ENCODE data around the gene GSTT2. TPM values are rescaled to one million over a fixed set of nuclear protein-coding genes. Genes with fewer than 3 reads are reported as not detected.

The GSTT2 gene
- total and polyA plus RNA-seq, 9 of the 15 experiments (the other 6 are each of a cell fraction or from before 2014, with no cell fraction given): not detected

- ATAC-seq (no peak), FAIRE-seq (no peak), DNase-seq (ENCODE audit: extremely low read depth in 1 of 4, low spot score in 3 of 4) (no peak)
- TF ChIP-seq ZSCAN32 (CRISPR knock-in tag; IDR thresholded peaks at IDR 0.05) (no peak), ZBTB17 (CRISPR knock-in tag; IDR thresholded peaks at IDR 0.05) (0 out of 2 replicates have a peak, but pooled peaks have one; percentile 7)
- BruUV-seq (replicated peaks): no TSS peak
- peaks cover 18 to 21% of the 10 kb centered on the region in 2 experiments; a peak in 4 of 5 replicates for H3K4me1 ChIP-seq (replicated peaks in 1 of 2; ENCODE audit: control insufficient read depth in 2 of 2, insufficient read depth in 2 of 2, low read length in 2 of 2)
- 50% methylated on average over 6 of the region's 6 CpGs for WGBS (ENCODE audit: insufficient coverage, low coverage, missing lambda C conversion rate)
- H3K4me2 ChIP-seq (ENCODE audit: insufficient read depth, low read length): no peak overlapping the region
- H4K20me1 ChIP-seq (replicated peaks; ENCODE audit: control insufficient read depth, insufficient read depth, low read length): no peaks in the 10 kb centered on the region
- peaks cover 3% of the 10 kb centered on the region; the same call in 1 of the 2 replicates for H3K9me3 ChIP-seq (replicated peaks; ENCODE audit: control insufficient read depth, insufficient read depth, low read depth, low read length)
- no peak overlapping the region for H3K4me3 ChIP-seq
- peaks cover 7% of the 10 kb centered on the region for H3K79me2 ChIP-seq (ENCODE audit: control insufficient read depth, insufficient read depth, low read length)
- no peak overlapping the region for H3K9ac ChIP-seq (ENCODE audit: insufficient read depth in 1 of 2, low read depth in 2 of 2, low read length in 2 of 2)
- in situ Hi-C loops (cut with MboI): loop anchor here (5.0 kb wide), 1 partner anchor 70 kb away; no protein-coding TSS in a partner anchor
- H3K27ac ChIP-seq (ENCODE audit: extremely low read depth, low read depth, low read length): no peak overlapping the region
- H2AFZ ChIP-seq (ENCODE audit: low read depth, low read length): no peak overlapping the region
- intact Hi-C loops (cut with micrococcal nuclease): no loop called here
- H3K9me1 ChIP-seq (ENCODE audit: control insufficient read depth, insufficient read depth, low read length): no peaks in the 10 kb centered on the region
- POLR2A ChIA-PET: interaction anchor here (1.1 kb wide), 1 partner anchor 10 kb away, joined by 3 read pairs; no protein-coding TSS in a partner anchor
- H3K27me3 ChIP-seq (ENCODE audit: control insufficient read depth in 2 of 2, insufficient read depth in 2 of 2, low read length in 2 of 2): no peaks in the 10 kb centered on the region
- H3K36me3 ChIP-seq (ENCODE audit: control insufficient read depth, insufficient read depth, low read length): no peaks in the 10 kb centered on the region
- CTCF ChIA-PET (ENCODE audit: low intra/inter-chr PET ratio): no interaction called here
Measured at GRCh38 chr22:24006914-24007214, 26.9 kb downstream of the GSTT2 start.

GRCh38 chr22:24007253-24008021, 27.5 kb downstream of the GSTT2 start:
- in situ Hi-C loops (cut with MboI): loop anchor here (5.0 kb wide), 1 partner anchor 70 kb away; no protein-coding TSS in a partner anchor
- Histone ChIP-seq H2AFZ (ENCODE audit: low read depth, low read length) (no peak overlapping the region), H3K4me2 (ENCODE audit: insufficient read depth, low read length) (no peak overlapping the region), H3K4me1 (replicated peaks in 1 of 2; ENCODE audit: control insufficient read depth in 2 of 2, insufficient read depth in 2 of 2, low read length in 2 of 2) (peaks cover 18 to 21% of the 10 kb centered on the region in 2 experiments; a peak in 4 of 5 replicates), H3K36me3 (ENCODE audit: control insufficient read depth, insufficient read depth, low read length) (no peaks in the 10 kb centered on the region), H3K27me3 (ENCODE audit: control insufficient read depth in 2 of 2, insufficient read depth in 2 of 2, low read length in 2 of 2) (no peaks in the 10 kb centered on the region), H3K9ac (ENCODE audit: insufficient read depth in 1 of 2, low read depth in 2 of 2, low read length in 2 of 2) (no peak overlapping the region), H3K79me2 (ENCODE audit: control insufficient read depth, insufficient read depth, low read length) (peaks cover 13% of the 10 kb centered on the region), H3K4me3 (no peak overlapping the region), H4K20me1 (replicated peaks; ENCODE audit: control insufficient read depth, insufficient read depth, low read length) (no peaks in the 10 kb centered on the region), H3K9me3 (replicated peaks; ENCODE audit: control insufficient read depth, insufficient read depth, low read depth, low read length) (peaks cover 3% of the 10 kb centered on the region; the same call in 1 of the 2 replicates), H3K9me1 (ENCODE audit: control insufficient read depth, insufficient read depth, low read length) (no peaks in the 10 kb centered on the region), H3K27ac (ENCODE audit: extremely low read depth, low read depth, low read length) (no peak overlapping the region)
- DNase-seq (ENCODE audit: extremely low read depth in 1 of 4, low spot score in 3 of 4): no peak
- ATAC-seq: no peak
- WGBS (ENCODE audit: insufficient coverage, low coverage, missing lambda C conversion rate): 34% methylated on average over 8 of the region's 8 CpGs
- POLR2A ChIA-PET: interaction anchor here (1.1 kb wide), 1 partner anchor 9 kb away, joined by 3 read pairs; no protein-coding TSS in a partner anchor
- intact Hi-C loops (cut with micrococcal nuclease): no loop called here
- peak; percentile 46; the same call in 1 of the 2 replicates for TF ChIP-seq SPI1 (IDR thresholded peaks at IDR 0.05; ENCODE audit: borderline replicate concordance, low read depth, low read length)
- TF ChIP-seq ILF3 (IDR thresholded peaks at IDR 0.05; ENCODE audit: borderline replicate concordance): no peak
- TF ChIP-seq RUNX1 (IDR thresholded peaks at IDR 0.05; ENCODE audit: low read depth): no peak
- no peak for TF ChIP-seq POLR2AphosphoS5 (IDR thresholded peaks at IDR 0.05; ENCODE audit: control insufficient read depth, insufficient read depth, low read depth, low read length)
- CTCF ChIA-PET (ENCODE audit: low intra/inter-chr PET ratio): no interaction called here
- FAIRE-seq: no peak
- no TSS peak for BruUV-seq (replicated peaks)

All from K562 (cell line).